Caco-2 (cell line): ENCODE measurements around the gene PTH2. TPM values are rescaled to one million over a fixed set of nuclear protein-coding genes. Genes with fewer than 3 reads are reported as not detected.

Experiments
- BruUV-seq: library from RNA; stranded (reverse); fragments of 400-500 nt; replicated peaks from 2 replicates; lab custom pipeline; 2021; lab: Mats Ljungman, UMichigan
- CTCF ChIA-PET: fragments of 300-600 bp; sonication (Branson Sonifier 250); formaldehyde crosslinking; loops from one replicate; lab custom pipeline; 2022; ENCODE audit warnings: antibody characterized with exemption; lab: Charles Lee
- POLR2A ChIA-PET: fragments of 300-600 bp; sonication (Branson Sonifier 250); formaldehyde crosslinking; loops from one replicate; lab custom pipeline; 2022; ENCODE audit warnings: antibody characterized with exemption; lab: Charles Lee
- DNase-seq, 2 experiments: peaks; one replicate each; pipeline versions ENCODE4 v3.0.0 to v3.0.0-alpha.2; 2020 to 2022
- H3K27me3 ChIP-seq: replicated peaks from 2 replicates; pipeline ENCODE4 v1.6.0; 2011; ENCODE audit warnings: low read length; ENCODE audit not compliant: control insufficient read depth, insufficient read depth
- H3K36me3 ChIP-seq: 2 replicates; pipeline ENCODE4 v1.5.1; 2011; ENCODE audit warnings: low read length; ENCODE audit not compliant: control insufficient read depth, insufficient read depth
- H3K4me1 ChIP-seq: fragments of 250-450 bp; sonication (Bioruptor Pico); 2 replicates; pipeline ENCODE4 v1.5.1; 2020; ENCODE audit warnings: mild to moderate bottlenecking
- H3K4me3 ChIP-seq: 2 replicates; pipeline ENCODE4 v1.5.1; 2011; ENCODE audit warnings: low read depth, mild to moderate bottlenecking, control low read depth, low read length
- H3K9me3 ChIP-seq: fragments of 250-450 bp; sonication (Bioruptor Pico); 2 replicates; pipeline ENCODE4 v1.5.1; 2020; ENCODE audit warnings: mild to moderate bottlenecking, moderate library complexity
- H3K27ac Mint-ChIP-seq: one replicate; pipeline ENCODE4 v1.8.0; 2022; ENCODE audit warnings: mixed read lengths; ENCODE audit not compliant: unreplicated experiment
- H3K27me3 Mint-ChIP-seq: one replicate; pipeline ENCODE4 v1.8.0; 2022; ENCODE audit warnings: mixed read lengths; ENCODE audit not compliant: insufficient read depth, unreplicated experiment
- H3K36me3 Mint-ChIP-seq: one replicate; pipeline ENCODE4 v1.8.0; 2022; ENCODE audit warnings: mild to moderate bottlenecking, mixed read lengths; ENCODE audit not compliant: insufficient read depth, unreplicated experiment
- H3K4me1 Mint-ChIP-seq: one replicate; pipeline ENCODE4 v1.8.0; 2022; ENCODE audit warnings: low read depth, mixed read lengths; ENCODE audit not compliant: unreplicated experiment
- H3K4me3 Mint-ChIP-seq: one replicate; pipeline ENCODE4 v1.8.0; 2022; ENCODE audit warnings: mild to moderate bottlenecking, moderate library complexity, mixed read lengths; ENCODE audit not compliant: unreplicated experiment
- H3K9me3 Mint-ChIP-seq: one replicate; pipeline ENCODE4 v1.8.0; 2022; ENCODE audit warnings: mixed read lengths; ENCODE audit not compliant: unreplicated experiment
- CTCF ChIP-seq, 2 experiments: fragments of 200-600 bp in 1 of 2; IDR thresholded peaks; 1 replicate in 1 of 2; 2 replicates in 1 of 2; pipeline versions ENCODE4 v1.5.1 to v1.8.0; 2011 to 2022; ENCODE audit warnings: antibody characterized with exemption in 1 of 2, control low read depth in 1 of 2, inconsistent platforms in 1 of 2, low read depth in 1 of 2, low read length in 1 of 2, mild to moderate bottlenecking in 1 of 2, moderate library complexity in 1 of 2; ENCODE audit not compliant: insufficient read depth in 1 of 2, severe bottlenecking in 1 of 2, unreplicated experiment in 1 of 2
- intact Hi-C: fragments of 100-400 bp; cut with micrococcal nuclease; formaldehyde crosslinking; loops from one replicate; pipeline ENCODE4 v1.10.0; 2022; ENCODE audit not compliant: unreplicated experiment
- total RNA-seq: library from RNA; stranded (reverse); gene quantifications from 2 replicates; pipeline ENCODE4 v1.2.3, GENCODE V29; 2022

The PTH2 gene
- total RNA-seq, 1 experiment from 2014 or later = not detected

GRCh38 chr19:49391581-49392399 lies 31.5 kb downstream of the PTH2 start:
- peaks cover 12% of the 10 kb centered on the region for H3K4me1 Mint-ChIP-seq

GRCh38 chr19:49390929-49391359 lies 32.3 kb downstream of the PTH2 start:
- Histone ChIP-seq H3K4me1 (no peaks in the 10 kb centered on the region), H3K9me3 (no peaks in the 10 kb centered on the region), H3K36me3 (no peaks in the 10 kb centered on the region), H3K4me3 (no peak overlapping the region), H3K27me3 (no peaks in the 10 kb centered on the region)
- no peak overlapping the region for H3K27ac Mint-ChIP-seq
- H3K4me1 Mint-ChIP-seq = peaks cover 12% of the 10 kb centered on the region
- BruUV-seq = no TSS peak
- intact Hi-C loops = no loop called here
- no peak overlapping the region for H3K4me3 Mint-ChIP-seq
- DNase-seq = no peak
- peaks cover 7% of the 10 kb centered on the region for H3K36me3 Mint-ChIP-seq
- ChIA-PET POLR2A (no interaction called here), CTCF (interaction anchor here (0.6 to 1.5 kb wide), 7 partner anchors 12 to 179 kb away, joined by 3 to 8 read pairs (median 4); no protein-coding TSS in a partner anchor)
- no peak for TF ChIP-seq CTCF (IDR thresholded peaks at IDR 0.05; ENCODE audit: insufficient read depth in 1 of 2, low read depth in 1 of 2, low read length in 1 of 2, severe bottlenecking in 1 of 2, unreplicated experiment in 1 of 2)
- no peaks in the 10 kb centered on the region for H3K9me3 Mint-ChIP-seq
- peaks cover 7% of the 10 kb centered on the region for H3K27me3 Mint-ChIP-seq

More at GRCh38 chr19:49391581-49392399, 31.5 kb downstream of the PTH2 start:
- ChIA-PET CTCF (interaction anchor here (0.6 to 1.5 kb wide), 10 partner anchors 13 to 237 kb away, joined by 3 to 8 read pairs (median 4); partner anchors contain the start of genes ALDH16A1 and HRC), POLR2A (no interaction called here)
- no peaks in the 10 kb centered on the region for H3K9me3 Mint-ChIP-seq
- peak; percentile 94 to 95 for TF ChIP-seq CTCF (IDR thresholded peaks at IDR 0.05; ENCODE audit: insufficient read depth in 1 of 2, low read depth in 1 of 2, low read length in 1 of 2, severe bottlenecking in 1 of 2, unreplicated experiment in 1 of 2)
- H3K4me3 ChIP-seq = no peak overlapping the region
- intact Hi-C loops = loop anchor here (1.0 to 2.0 kb wide), 2 partner anchors 52 to 179 kb away; no protein-coding TSS in a partner anchor
- no peak overlapping the region for H3K27ac Mint-ChIP-seq
- DNase-seq = peak; percentile 87 to 89
- no peak overlapping the region for H3K4me3 Mint-ChIP-seq
- H3K4me1 ChIP-seq = no peaks in the 10 kb centered on the region
- H3K27me3 Mint-ChIP-seq = peaks cover 7% of the 10 kb centered on the region
- no peaks in the 10 kb centered on the region for H3K27me3 ChIP-seq
- no peaks in the 10 kb centered on the region for H3K36me3 ChIP-seq
- H3K9me3 ChIP-seq = no peaks in the 10 kb centered on the region
- H3K36me3 Mint-ChIP-seq = peaks cover 7% of the 10 kb centered on the region
- no TSS peak for BruUV-seq

GRCh38 chr19:49390131-49390928 lies 32.9 kb downstream of the PTH2 start:
- intact Hi-C loops = no loop called here
- Histone ChIP-seq H3K36me3 (no peaks in the 10 kb centered on the region), H3K4me1 (no peaks in the 10 kb centered on the region), H3K27me3 (no peaks in the 10 kb centered on the region), H3K9me3 (no peaks in the 10 kb centered on the region), H3K4me3 (no peak overlapping the region)
- ChIA-PET POLR2A (no interaction called here), CTCF (interaction anchor here (0.6 to 1.5 kb wide), 6 partner anchors 15 to 180 kb away, joined by 3 to 8 read pairs (median 4); no protein-coding TSS in a partner anchor)
- no peak for TF ChIP-seq CTCF (IDR thresholded peaks at IDR 0.05; ENCODE audit: insufficient read depth in 1 of 2, low read depth in 1 of 2, low read length in 1 of 2, severe bottlenecking in 1 of 2, unreplicated experiment in 1 of 2)
- no TSS peak for BruUV-seq
- Mint-ChIP-seq H3K27me3 (peaks cover 7% of the 10 kb centered on the region), H3K4me3 (no peak overlapping the region), H3K9me3 (no peaks in the 10 kb centered on the region), H3K4me1 (peaks cover 12% of the 10 kb centered on the region), H3K36me3 (peaks cover 7% of the 10 kb centered on the region), H3K27ac (no peak overlapping the region)
- no peak for DNase-seq
